WTC11 (cell line): ENCODE data around the gene GHRHR. TPM values are rescaled to one million over a fixed set of nuclear protein-coding genes. Genes with fewer than 3 reads are reported as not detected.
A peak's percentile ranks its signal among the peaks of the same experiment; 100 is the strongest.

Source experiments
- ATAC-seq: fragments of 200-7000 bp; cut with Tn5 transposase; 2 replicates; pipeline ENCODE4 v1.10.0; 2021; ENCODE audit warnings: mild to moderate bottlenecking, moderate library complexity
- CTCF ChIA-PET: fragments of 300-600 bp; sonication (Branson Sonifier 250); formaldehyde crosslinking; loops from one replicate; lab custom pipeline; 2021; ENCODE audit warnings: antibody characterized with exemption; lab: Charles Lee
- POLR2A ChIA-PET: fragments of 350-600 bp; sonication (Branson Sonifier 250); formaldehyde crosslinking; loops from one replicate; lab custom pipeline; 2021; ENCODE audit warnings: antibody characterized with exemption; lab: Charles Lee
- DNase-seq: peaks from one replicate; pipeline ENCODE4 v3.0.0; 2021; ENCODE audit warnings: low spot score
- H3K27ac Mint-ChIP-seq: 2 replicates; pipeline ENCODE4 v1.8.0; 2021; ENCODE audit warnings: mixed read lengths
- H3K27me3 Mint-ChIP-seq: 2 replicates; pipeline ENCODE4 v1.8.0; 2021; ENCODE audit warnings: low read depth, mild to moderate bottlenecking, moderate library complexity, mixed read lengths
- H3K36me3 Mint-ChIP-seq: 2 replicates; pipeline ENCODE4 v1.8.0; 2021; ENCODE audit warnings: mixed read lengths
- H3K4me1 Mint-ChIP-seq: 2 replicates; pipeline ENCODE4 v1.8.0; 2022; ENCODE audit warnings: mixed read lengths
- H3K4me3 Mint-ChIP-seq: 2 replicates; pipeline ENCODE4 v1.8.0; 2021; ENCODE audit warnings: mild to moderate bottlenecking, moderate library complexity, mixed read lengths
- H3K9me3 Mint-ChIP-seq: 2 replicates; pipeline ENCODE4 v1.8.0; 2021; ENCODE audit warnings: mixed read lengths
- ATF1 ChIP-seq: sonication (generic); formaldehyde crosslinking; IDR thresholded peaks from 2 replicates; pipeline ENCODE4 v1.8.1; 2023; ENCODE audit warnings: mild to moderate bottlenecking, moderate library complexity, missing genetic modification reagents
- E2F5 ChIP-seq: sonication (generic); formaldehyde crosslinking; IDR thresholded peaks from 2 replicates; pipeline ENCODE4 v1.8.1; 2022; ENCODE audit warnings: mild to moderate bottlenecking, moderate library complexity, missing genetic modification reagents
- FOXK1 ChIP-seq: sonication (generic); formaldehyde crosslinking; IDR thresholded peaks from 2 replicates; pipeline ENCODE4 v1.8.0; 2022; ENCODE audit warnings: mild to moderate bottlenecking, moderate library complexity, missing genetic modification reagents
- FOXP4 ChIP-seq: sonication (generic); formaldehyde crosslinking; IDR thresholded peaks from 2 replicates; pipeline ENCODE4 v1.8.0; 2022; ENCODE audit warnings: mild to moderate bottlenecking, missing genetic modification reagents
- IRF2 ChIP-seq: sonication (generic); formaldehyde crosslinking; IDR thresholded peaks from 2 replicates; pipeline ENCODE4 v1.8.0; 2022; ENCODE audit warnings: low read depth, missing genetic modification reagents, borderline replicate concordance
- JUN ChIP-seq: sonication (generic); formaldehyde crosslinking; IDR thresholded peaks from 2 replicates; pipeline ENCODE4 v1.8.0; 2023; ENCODE audit warnings: mild to moderate bottlenecking, missing genetic modification reagents
- MLX ChIP-seq: sonication (generic); formaldehyde crosslinking; IDR thresholded peaks from 2 replicates; pipeline ENCODE4 v1.8.1; 2023; ENCODE audit warnings: mild to moderate bottlenecking, missing genetic modification reagents, moderate library complexity
- NFATC4 ChIP-seq: fragments of 250-450 bp; sonication (Bioruptor Pico); IDR thresholded peaks from 2 replicates; pipeline ENCODE4 v1.9.0; 2021; ENCODE audit warnings: mild to moderate bottlenecking
- NR2C2 ChIP-seq: sonication (generic); formaldehyde crosslinking; IDR thresholded peaks from 2 replicates; pipeline ENCODE4 v1.8.0; 2022; ENCODE audit warnings: mild to moderate bottlenecking, missing genetic modification reagents
- OVOL2 ChIP-seq: fragments of 250-450 bp; sonication (Bioruptor Pico); IDR thresholded peaks from 2 replicates; pipeline ENCODE4 v1.9.0; 2021; ENCODE audit warnings: mild to moderate bottlenecking, borderline replicate concordance
- SMAD3 ChIP-seq: sonication (generic); formaldehyde crosslinking; IDR thresholded peaks from 2 replicates; pipeline ENCODE4 v1.8.0; 2022; ENCODE audit warnings: missing genetic modification reagents, mild to moderate bottlenecking, borderline replicate concordance
- SP1 ChIP-seq: sonication (generic); formaldehyde crosslinking; conservative IDR thresholded peaks from 2 replicates; pipeline ENCODE4 v1.8.1; 2022; ENCODE audit warnings: missing genetic modification reagents
- ZNF138 ChIP-seq: sonication (generic); formaldehyde crosslinking; conservative IDR thresholded peaks from 2 replicates; pipeline ENCODE4 v1.8.1; 2022; ENCODE audit warnings: mild to moderate bottlenecking, moderate library complexity, missing genetic modification reagents
- ZNF423 ChIP-seq: fragments of 250-450 bp; sonication (Bioruptor Pico); IDR thresholded peaks from 2 replicates; pipeline ENCODE4 v2.1.2; 2022; ENCODE audit warnings: mild to moderate bottlenecking, moderate library complexity
- ZNF532 ChIP-seq: fragments of 250-450 bp; sonication (Bioruptor Pico); IDR thresholded peaks from 2 replicates; pipeline ENCODE4 v1.9.0; 2021; ENCODE audit warnings: mild to moderate bottlenecking, borderline replicate concordance
- total RNA-seq: library from RNA; stranded (reverse); gene quantifications from 3 replicates; pipeline ENCODE4 v1.2.3, GENCODE V29; 2021
- TF ChIP-seq, protein P1 (sequence below): sonication (generic); formaldehyde crosslinking; IDR thresholded peaks from 2 replicates; pipeline ENCODE4 v1.8.1; 2023; ENCODE audit warnings: mild to moderate bottlenecking, missing genetic modification reagents
- TF ChIP-seq, protein P2 (sequence below): sonication (generic); formaldehyde crosslinking; IDR thresholded peaks from 2 replicates; pipeline ENCODE4 v1.8.0; 2022; ENCODE audit warnings: mild to moderate bottlenecking, missing genetic modification reagents
- TF ChIP-seq, protein P3 (sequence below): sonication (generic); formaldehyde crosslinking; IDR thresholded peaks from 2 replicates; pipeline ENCODE4 v1.8.1; 2022; ENCODE audit warnings: low read depth, missing genetic modification reagents, borderline replicate concordance
- TF ChIP-seq, protein P4 (sequence below): sonication (generic); formaldehyde crosslinking; conservative IDR thresholded peaks from 2 replicates; pipeline ENCODE4 v1.8.1; 2022; ENCODE audit warnings: mild to moderate bottlenecking, missing genetic modification reagents
- TF ChIP-seq, protein P5 (sequence below): sonication (generic); formaldehyde crosslinking; IDR thresholded peaks from 2 replicates; pipeline ENCODE4 v1.8.0; 2023; ENCODE audit warnings: missing genetic modification reagents, mild to moderate bottlenecking, borderline replicate concordance

The GHRHR gene
- total RNA-seq, 1 experiment from 2014 or later: 5.0 TPM

- no peak for TF ChIP-seq ZNF532 (CRISPR knock-in tag)
Measured at GRCh38 chr7:31003097-31003496, 39.3 kb downstream of the GHRHR start (continued).

- TF ChIP-seq ATF1 (CRISPR knock-in tag) (no peak), SP1 (CRISPR knock-in tag) (no peak), OVOL2 (no peak), NR2C2 (CRISPR knock-in tag) (no peak), MLX (CRISPR knock-in tag) (no peak), JUN (CRISPR knock-in tag) (no peak), SMAD3 (CRISPR knock-in tag) (no peak), FOXP4 (CRISPR knock-in tag) (no peak), E2F5 (CRISPR knock-in tag) (no peak), IRF2 (CRISPR knock-in tag) (no peak), NFATC4 (CRISPR knock-in tag) (no peak), ZNF423 (CRISPR knock-in tag) (no peak), ZNF138 (no peak), FOXK1 (CRISPR knock-in tag) (no peak)
- TF ChIP-seq, protein P1, sequence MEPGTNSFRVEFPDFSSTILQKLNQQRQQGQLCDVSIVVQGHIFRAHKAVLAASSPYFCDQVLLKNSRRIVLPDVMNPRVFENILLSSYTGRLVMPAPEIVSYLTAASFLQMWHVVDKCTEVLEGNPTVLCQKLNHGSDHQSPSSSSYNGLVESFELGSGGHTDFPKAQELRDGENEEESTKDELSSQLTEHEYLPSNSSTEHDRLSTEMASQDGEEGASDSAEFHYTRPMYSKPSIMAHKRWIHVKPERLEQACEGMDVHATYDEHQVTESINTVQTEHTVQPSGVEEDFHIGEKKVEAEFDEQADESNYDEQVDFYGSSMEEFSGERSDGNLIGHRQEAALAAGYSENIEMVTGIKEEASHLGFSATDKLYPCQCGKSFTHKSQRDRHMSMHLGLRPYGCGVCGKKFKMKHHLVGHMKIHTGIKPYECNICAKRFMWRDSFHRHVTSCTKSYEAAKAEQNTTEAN: no peak
- TF ChIP-seq, protein P2, sequence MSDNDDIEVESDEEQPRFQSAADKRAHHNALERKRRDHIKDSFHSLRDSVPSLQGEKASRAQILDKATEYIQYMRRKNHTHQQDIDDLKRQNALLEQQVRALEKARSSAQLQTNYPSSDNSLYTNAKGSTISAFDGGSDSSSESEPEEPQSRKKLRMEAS (CRISPR knock-in tag): no peak
- TF ChIP-seq, protein P3, sequence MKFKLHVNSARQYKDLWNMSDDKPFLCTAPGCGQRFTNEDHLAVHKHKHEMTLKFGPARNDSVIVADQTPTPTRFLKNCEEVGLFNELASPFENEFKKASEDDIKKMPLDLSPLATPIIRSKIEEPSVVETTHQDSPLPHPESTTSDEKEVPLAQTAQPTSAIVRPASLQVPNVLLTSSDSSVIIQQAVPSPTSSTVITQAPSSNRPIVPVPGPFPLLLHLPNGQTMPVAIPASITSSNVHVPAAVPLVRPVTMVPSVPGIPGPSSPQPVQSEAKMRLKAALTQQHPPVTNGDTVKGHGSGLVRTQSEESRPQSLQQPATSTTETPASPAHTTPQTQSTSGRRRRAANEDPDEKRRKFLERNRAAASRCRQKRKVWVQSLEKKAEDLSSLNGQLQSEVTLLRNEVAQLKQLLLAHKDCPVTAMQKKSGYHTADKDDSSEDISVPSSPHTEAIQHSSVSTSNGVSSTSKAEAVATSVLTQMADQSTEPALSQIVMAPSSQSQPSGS (CRISPR knock-in tag): no peak
- TF ChIP-seq, protein P4, sequence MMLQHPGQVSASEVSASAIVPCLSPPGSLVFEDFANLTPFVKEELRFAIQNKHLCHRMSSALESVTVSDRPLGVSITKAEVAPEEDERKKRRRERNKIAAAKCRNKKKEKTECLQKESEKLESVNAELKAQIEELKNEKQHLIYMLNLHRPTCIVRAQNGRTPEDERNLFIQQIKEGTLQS (CRISPR knock-in tag): no peak
- TF ChIP-seq, protein P5, sequence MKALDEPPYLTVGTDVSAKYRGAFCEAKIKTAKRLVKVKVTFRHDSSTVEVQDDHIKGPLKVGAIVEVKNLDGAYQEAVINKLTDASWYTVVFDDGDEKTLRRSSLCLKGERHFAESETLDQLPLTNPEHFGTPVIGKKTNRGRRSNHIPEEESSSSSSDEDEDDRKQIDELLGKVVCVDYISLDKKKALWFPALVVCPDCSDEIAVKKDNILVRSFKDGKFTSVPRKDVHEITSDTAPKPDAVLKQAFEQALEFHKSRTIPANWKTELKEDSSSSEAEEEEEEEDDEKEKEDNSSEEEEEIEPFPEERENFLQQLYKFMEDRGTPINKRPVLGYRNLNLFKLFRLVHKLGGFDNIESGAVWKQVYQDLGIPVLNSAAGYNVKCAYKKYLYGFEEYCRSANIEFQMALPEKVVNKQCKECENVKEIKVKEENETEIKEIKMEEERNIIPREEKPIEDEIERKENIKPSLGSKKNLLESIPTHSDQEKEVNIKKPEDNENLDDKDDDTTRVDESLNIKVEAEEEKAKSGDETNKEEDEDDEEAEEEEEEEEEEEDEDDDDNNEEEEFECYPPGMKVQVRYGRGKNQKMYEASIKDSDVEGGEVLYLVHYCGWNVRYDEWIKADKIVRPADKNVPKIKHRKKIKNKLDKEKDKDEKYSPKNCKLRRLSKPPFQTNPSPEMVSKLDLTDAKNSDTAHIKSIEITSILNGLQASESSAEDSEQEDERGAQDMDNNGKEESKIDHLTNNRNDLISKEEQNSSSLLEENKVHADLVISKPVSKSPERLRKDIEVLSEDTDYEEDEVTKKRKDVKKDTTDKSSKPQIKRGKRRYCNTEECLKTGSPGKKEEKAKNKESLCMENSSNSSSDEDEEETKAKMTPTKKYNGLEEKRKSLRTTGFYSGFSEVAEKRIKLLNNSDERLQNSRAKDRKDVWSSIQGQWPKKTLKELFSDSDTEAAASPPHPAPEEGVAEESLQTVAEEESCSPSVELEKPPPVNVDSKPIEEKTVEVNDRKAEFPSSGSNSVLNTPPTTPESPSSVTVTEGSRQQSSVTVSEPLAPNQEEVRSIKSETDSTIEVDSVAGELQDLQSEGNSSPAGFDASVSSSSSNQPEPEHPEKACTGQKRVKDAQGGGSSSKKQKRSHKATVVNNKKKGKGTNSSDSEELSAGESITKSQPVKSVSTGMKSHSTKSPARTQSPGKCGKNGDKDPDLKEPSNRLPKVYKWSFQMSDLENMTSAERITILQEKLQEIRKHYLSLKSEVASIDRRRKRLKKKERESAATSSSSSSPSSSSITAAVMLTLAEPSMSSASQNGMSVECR (CRISPR knock-in tag): no peak
Measured at GRCh38 chr7:31003721-31004120, 40.0 kb downstream of the GHRHR start.

More at GRCh38 chr7:31003721-31004120, 40.0 kb downstream of the GHRHR start:
- Mint-ChIP-seq H3K27ac (no peak overlapping the region), H3K4me3 (no peak overlapping the region), H3K36me3 (peaks cover 8% of the 10 kb centered on the region), H3K9me3 (peaks cover 15% of the 10 kb centered on the region), H3K4me1 (peaks cover 7% of the 10 kb centered on the region), H3K27me3 (no peaks in the 10 kb centered on the region)
- ChIA-PET POLR2A (no interaction called here), CTCF (interaction anchor here (1.7 to 2.8 kb wide), 2 partner anchors 20 to 119 kb away, joined by 10 to 13 read pairs; no protein-coding TSS in a partner anchor)
- DNase-seq (no peak), ATAC-seq (0 out of 2 replicates have a peak, but pooled peaks have one; percentile 30)
